D721Med (cell line): ENCODE results near the gene ZNF106.

Experiments
- DNase-seq: peaks from one replicate; pipeline ENCODE4 v3.0.0; 2011; ENCODE audit warnings: low spot score; ENCODE audit not compliant: insufficient read length
- FAIRE-seq: peaks from 2 replicates; lab custom pipeline; 2011; peaks lifted over from hg19 to GRCh38; lab: Jason Lieb, UNC
- TF ChIP-seq, protein P1 (sequence below): IDR thresholded peaks from 2 replicates; pipeline ENCODE4 v1.5.1; 2012; ENCODE audit warnings: mild to moderate bottlenecking, control low read depth; ENCODE audit not compliant: insufficient read depth; ENCODE audit errors: missing control alignments

ZNF106 gene

DNA sequence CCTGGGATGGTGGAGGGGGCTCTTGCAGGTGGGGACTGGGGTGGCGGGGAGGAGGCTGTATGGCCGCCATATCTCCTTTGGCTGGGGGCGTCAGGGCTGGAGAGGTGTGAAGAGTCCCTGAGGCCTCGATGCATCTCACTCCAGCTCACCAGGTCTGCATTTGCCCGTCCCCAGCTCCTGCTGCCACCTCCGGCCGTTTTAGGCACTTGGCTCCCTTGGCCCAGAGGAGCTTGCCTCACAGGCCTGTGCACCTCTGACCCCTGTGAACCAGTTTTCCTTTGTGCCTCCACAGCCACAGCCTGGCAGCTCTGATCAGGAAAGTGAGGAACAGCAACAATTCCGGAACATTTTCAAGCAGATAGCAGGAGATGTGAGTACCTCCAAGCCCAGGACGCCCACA lies 81.9 kb downstream of the ZNF106 start:
- FAIRE-seq (no peak), DNase-seq (no peak)
- TF ChIP-seq, protein P1, sequence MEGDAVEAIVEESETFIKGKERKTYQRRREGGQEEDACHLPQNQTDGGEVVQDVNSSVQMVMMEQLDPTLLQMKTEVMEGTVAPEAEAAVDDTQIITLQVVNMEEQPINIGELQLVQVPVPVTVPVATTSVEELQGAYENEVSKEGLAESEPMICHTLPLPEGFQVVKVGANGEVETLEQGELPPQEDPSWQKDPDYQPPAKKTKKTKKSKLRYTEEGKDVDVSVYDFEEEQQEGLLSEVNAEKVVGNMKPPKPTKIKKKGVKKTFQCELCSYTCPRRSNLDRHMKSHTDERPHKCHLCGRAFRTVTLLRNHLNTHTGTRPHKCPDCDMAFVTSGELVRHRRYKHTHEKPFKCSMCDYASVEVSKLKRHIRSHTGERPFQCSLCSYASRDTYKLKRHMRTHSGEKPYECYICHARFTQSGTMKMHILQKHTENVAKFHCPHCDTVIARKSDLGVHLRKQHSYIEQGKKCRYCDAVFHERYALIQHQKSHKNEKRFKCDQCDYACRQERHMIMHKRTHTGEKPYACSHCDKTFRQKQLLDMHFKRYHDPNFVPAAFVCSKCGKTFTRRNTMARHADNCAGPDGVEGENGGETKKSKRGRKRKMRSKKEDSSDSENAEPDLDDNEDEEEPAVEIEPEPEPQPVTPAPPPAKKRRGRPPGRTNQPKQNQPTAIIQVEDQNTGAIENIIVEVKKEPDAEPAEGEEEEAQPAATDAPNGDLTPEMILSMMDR = no peak

DNA sequence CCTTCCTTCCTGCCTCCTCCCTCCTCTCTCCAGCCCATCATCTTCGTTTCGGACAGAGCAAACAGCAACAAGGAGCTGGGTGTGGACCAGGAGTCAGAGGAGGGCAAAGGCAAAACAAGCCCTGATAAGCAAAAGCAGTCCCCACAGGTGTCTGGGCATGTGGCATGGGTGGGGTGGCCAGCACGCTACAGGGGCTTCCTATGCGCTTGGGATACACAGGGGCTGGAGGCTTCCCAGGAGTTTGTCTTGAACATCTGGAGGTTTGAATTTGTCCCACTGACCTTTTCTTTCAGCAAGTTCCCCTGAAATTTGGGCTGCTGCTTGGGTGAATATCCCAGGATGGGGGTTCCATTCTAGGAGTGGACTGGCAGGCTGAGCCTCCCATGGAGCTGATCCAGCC lies 82.8 kb downstream of the ZNF106 start:
- DNase-seq (no peak), FAIRE-seq (no peak)

DNA sequence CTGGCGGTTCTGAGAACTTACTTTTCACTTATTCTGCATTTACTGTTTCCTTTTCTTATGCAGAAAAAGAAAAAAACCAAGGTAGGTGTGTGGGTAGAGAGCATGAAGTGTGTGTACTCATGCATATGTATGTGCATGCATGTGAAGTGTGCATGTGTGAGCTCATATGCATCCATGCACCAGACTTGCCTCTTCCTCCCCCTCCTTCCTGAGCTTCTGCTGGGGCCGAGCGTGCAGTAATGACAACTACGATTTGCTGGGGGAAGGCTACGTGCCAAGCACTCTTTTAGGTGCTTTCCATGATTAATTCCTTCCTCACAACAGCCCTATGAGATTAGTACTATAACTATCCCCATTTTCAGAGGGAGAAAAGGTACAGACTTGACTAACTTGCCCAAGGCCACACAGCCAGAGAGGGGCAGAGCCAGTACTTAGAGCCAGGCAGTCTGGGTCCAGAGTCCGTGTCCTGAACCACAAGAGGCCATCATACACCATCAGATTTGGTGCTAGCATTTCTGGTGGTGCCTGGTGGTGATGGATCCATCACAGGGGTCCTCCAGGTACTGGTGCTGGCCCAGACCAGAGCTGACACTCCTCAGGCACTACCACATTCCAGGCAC lies 85.0 kb downstream of the ZNF106 start:
- DNase-seq = no peak
- TF ChIP-seq, protein P1 = no peak
- no peak for FAIRE-seq

More for the DNA sequence above, 82.8 kb downstream of the ZNF106 start:
- TF ChIP-seq, protein P1 = no peak

DNA sequence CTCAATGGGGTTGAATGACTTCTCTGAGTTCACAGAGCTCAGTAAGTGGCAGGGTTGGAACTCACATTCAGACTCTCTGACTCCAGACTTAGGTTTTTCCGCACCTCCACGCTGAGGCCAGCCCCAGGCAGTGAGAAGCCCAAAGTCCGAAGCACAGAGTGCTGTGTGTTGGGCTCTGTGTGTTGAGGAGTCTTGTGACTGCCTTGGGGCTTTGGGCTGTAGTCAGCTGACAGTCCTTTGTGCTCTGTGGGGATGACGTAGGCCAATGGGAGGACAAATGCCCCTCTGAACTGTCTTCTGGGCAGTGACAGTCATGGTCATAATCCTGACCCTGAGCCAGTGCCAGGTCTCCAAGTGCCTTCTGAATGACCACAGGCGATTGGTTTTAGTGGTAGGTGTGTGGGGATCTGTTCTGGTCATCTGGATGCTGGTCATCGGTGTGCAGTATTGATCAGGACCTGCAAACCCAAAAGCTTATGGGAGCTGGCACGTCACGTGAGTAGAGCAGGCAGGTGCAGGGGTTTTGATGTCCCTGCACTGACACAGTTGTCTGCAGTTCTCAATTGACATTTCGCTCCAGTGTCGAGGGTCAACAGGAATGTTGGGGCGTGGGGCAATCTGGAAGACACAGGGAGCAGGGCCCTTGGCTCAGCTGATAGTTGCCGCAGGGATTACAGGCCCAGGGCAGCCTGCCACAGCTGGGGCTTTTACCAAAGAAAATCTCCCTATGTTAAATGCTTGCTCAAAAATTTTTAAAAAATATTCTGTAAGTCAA lies 86.3 kb downstream of the ZNF106 start:
- no peak for FAIRE-seq

DNA sequence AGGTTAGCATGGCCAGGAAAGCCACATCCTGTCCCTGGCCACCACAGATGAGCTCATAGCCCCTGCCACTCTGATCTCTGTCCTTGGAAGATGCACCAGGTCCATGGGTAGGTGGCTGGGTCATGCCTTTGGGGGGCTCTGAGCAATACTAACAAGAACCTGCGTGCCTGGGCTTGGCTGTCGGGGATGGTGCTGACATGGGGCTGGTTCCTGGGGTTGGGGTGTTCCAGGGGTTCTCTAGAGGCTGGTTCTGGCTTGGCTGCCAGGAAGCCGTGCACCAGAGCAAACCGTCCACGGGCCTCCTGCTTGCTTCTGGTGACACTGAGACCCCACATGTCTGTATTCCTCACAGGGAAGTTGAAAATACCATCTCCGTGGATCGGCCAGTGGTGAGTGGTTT lies 87.6 kb downstream of the ZNF106 start:
- no peak for FAIRE-seq
- TF ChIP-seq, protein P1 = no peak

More for the DNA sequence above, 86.3 kb downstream of the ZNF106 start:
- TF ChIP-seq, protein P1 = no peak
- DNase-seq = no peak

DNA sequence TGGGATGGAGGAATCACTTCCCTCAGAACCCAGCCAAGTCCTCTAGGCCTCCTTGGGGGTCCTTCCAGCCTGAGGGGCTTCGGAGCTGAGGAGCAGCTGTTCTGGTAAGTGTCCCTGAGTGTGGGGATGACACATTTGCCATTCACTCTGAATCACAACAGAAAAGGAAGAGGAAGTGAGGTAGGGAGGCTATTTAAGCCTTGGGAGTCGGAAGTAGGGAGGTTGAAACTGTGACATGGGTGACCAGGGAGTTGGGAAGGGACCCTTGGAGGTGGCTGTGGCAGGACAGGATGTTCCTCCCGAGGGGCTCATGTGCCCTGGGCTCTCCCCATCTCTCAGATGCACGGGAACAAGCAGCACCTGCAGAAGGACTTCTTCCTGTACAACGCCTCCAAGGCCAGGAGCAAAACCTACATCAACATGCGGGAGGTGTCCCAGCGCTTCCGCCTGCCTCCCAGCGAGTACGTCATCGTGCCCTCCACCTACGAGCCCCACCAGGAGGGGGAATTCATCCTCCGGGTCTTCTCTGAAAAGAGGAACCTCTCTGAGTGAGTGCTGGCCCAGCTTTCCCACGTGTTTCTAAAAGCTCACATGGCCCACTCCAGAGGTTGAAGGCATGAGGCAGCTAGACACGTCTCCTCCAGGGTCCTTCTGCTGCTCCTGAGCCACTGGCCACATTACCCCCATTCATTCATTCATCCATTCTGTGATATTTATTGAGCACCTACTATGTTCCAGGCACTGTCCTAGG lies 88.3 kb downstream of the ZNF106 start:
- no peak for DNase-seq
- no peak for FAIRE-seq
- TF ChIP-seq, protein P1 = no peak

More for the DNA sequence above, 87.6 kb downstream of the ZNF106 start:
- DNase-seq = no peak
